ENCODE measurements around the gene SETD7. TPM values are rescaled to one million over a fixed set of nuclear protein-coding genes. Genes with fewer than 3 reads are reported as not detected.

Gene SETD7
- total RNA-seq, 4 donors from 2014 or later = 84.2 to 118 (median 99.4) TPM

DNA sequence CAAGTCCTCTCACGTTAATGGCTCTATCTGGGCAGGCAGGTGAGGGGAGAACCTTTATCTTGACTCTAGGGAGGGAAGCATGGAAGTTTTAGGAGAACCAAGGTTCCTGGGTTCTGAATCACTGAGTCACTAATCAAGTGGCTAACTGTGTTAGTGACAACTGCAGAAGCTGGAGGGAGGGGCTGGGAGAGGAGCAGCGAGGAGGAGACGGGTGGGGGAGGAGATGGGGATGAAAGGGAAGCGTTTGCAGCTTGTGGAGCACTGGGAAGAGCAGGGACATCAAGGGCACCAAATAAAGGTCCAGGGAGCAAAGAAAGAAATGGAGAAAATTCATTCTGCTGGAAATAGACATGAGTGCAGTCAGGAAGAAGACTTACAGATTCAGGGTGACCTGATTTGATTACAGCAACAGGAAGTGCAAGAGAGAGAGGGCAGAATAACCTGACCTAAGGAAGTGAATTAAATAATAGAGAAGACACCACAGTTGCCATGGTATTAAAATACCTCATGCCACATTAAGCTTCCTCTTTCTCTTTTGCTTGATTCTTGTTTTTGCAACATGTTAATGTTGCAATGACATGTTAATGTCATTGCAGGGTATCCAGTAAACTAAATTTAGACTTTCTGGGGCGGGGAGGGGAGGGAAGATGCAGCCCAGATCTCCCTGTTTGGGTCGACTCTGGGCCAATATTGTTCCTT is 4.5 kb upstream of the SETD7 start:
- no peak for TF ChIP-seq CTCF (IDR thresholded peaks at IDR 0.05; ENCODE audit: low read depth)

GRCh38 chr4:139559687-139560086 is 3.7 kb upstream of the SETD7 start:
- no peak for TF ChIP-seq CTCF (IDR thresholded peaks at IDR 0.05; ENCODE audit: low read depth)

DNA sequence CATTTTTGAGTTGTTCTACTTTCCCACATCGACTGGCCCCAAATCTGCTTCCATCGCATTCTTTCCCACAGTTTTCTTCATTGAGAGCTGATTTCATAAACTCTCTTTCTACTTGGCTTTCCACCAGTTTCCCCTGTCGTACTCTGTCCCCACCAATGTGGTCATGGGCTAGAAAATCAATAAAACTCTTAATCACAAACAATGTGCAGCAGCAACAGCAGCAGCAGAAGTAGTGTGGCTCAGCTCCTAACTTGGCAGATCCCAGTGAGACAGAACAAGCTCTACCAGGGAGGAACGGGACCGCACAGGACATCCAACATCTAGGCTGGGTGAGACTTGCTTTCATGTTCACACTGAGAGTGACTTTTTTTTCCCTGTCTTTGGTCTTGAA is 3.1 kb upstream of the SETD7 start:
- TF ChIP-seq CTCF (IDR thresholded peaks at IDR 0.05; ENCODE audit: low read depth) = no peak

DNA sequence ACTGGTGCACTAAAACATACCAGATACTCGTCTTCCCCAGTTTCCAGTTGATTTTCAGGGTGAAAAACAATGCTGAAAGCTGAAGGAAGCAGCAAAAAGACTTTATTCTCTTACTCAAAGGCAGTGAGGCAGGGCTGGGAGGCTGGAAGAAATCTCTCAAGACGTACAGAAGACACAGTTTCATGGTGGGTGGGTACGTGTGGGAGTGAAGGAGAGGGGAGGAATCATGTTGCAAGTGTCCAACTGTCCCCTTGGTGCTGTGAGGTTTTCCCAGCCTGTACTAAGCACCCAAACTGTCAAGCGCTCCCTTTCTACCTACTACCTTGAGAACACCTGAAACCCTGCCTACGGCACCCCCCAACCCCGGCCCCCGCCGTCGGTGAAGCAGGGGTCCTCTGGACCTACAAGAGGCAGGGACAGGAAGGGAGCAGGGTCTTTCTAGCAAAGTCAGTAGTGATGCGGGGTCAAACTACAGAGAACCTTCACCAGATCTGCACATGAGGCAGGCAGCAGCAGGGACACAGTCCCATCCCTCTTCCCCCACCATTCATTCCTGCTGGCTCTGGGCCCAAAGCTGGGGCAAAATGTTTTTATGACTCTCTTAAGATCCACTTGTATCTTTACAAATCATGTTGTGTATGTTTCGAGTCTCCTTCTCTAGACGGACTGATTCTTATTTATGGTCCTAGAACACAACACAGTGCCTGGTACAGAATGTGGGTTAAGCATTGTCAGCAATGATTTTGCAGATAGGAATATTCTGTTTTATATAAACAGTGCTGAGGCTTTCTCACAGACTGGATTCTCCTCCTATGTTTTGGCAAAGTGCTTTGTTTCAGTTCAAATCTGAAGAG is 2.4 kb upstream of the SETD7 start:
- TF ChIP-seq CTCF (IDR thresholded peaks at IDR 0.05; ENCODE audit: low read depth) = no peak

GRCh38 chr4:139557556-139558110 is 1.6 kb upstream of the SETD7 start:
- no peak for TF ChIP-seq CTCF (IDR thresholded peaks at IDR 0.05; ENCODE audit: low read depth)

- TF ChIP-seq CTCF (IDR thresholded peaks at IDR 0.05; ENCODE audit: low read depth) = no peak
Observed at GRCh38 chr4:139556724-139557555, 921 bp upstream of the SETD7 start.

All from subcutaneous adipose tissue (tissue), 4 donors.